GM06990 (cell line): ENCODE results near the gene LAMA2.

Source experiments
- DNase-seq: peaks from one replicate; pipeline ENCODE4 v3.0.0-alpha.2; 2011; ENCODE audit not compliant: insufficient read length; ENCODE audit errors: extremely low read depth
- H3K27me3 ChIP-seq: replicated peaks from 2 replicates; pipeline ENCODE4 v1.6.0; 2011; ENCODE audit warnings: low read length; ENCODE audit not compliant: control insufficient read depth, insufficient read depth
- H3K36me3 ChIP-seq: 2 replicates; pipeline ENCODE4 v1.5.1; 2011; ENCODE audit warnings: low read length; ENCODE audit not compliant: control insufficient read depth, insufficient read depth
- H3K4me3 ChIP-seq: replicated peaks from 2 replicates; pipeline ENCODE4 v1.5.1; 2011; ENCODE audit warnings: low read depth, mild to moderate bottlenecking, control low read depth, low read length
- CTCF ChIP-seq: IDR thresholded peaks from 2 replicates; pipeline ENCODE4 v1.5.1; 2011; ENCODE audit warnings: low read length, control low read depth, mild to moderate bottlenecking, inconsistent platforms; ENCODE audit not compliant: insufficient read depth, poor library complexity, severe bottlenecking

Gene LAMA2

GRCh38 chr6:129473546-129473945 is 590.6 kb downstream of the LAMA2 start:
- no peaks in the 10 kb centered on the region; the same call in none of the 2 replicates for H3K27me3 ChIP-seq
- no peak for DNase-seq
- no peaks in the 10 kb centered on the region for H3K36me3 ChIP-seq
- TF ChIP-seq CTCF = no peak
- no peak overlapping the region for H3K4me3 ChIP-seq

GRCh38 chr6:129475477-129476247 is 592.7 kb downstream of the LAMA2 start:
- Histone ChIP-seq H3K4me3 (no peak overlapping the region), H3K36me3 (no peaks in the 10 kb centered on the region), H3K27me3 (no peaks in the 10 kb centered on the region; the same call in 1 of the 2 replicates)
- no peak for DNase-seq
- TF ChIP-seq CTCF = no peak

GRCh38 chr6:129476248-129476564 is 593.3 kb downstream of the LAMA2 start:
- DNase-seq = no peak
- no peaks in the 10 kb centered on the region; the same call in 1 of the 2 replicates for H3K27me3 ChIP-seq
- no peaks in the 10 kb centered on the region for H3K36me3 ChIP-seq
- no peak for TF ChIP-seq CTCF
- no peak overlapping the region for H3K4me3 ChIP-seq

GRCh38 chr6:129476810-129477209 is 593.9 kb downstream of the LAMA2 start:
- Histone ChIP-seq H3K27me3 (no peaks in the 10 kb centered on the region; the same call in none of the 2 replicates), H3K36me3 (no peaks in the 10 kb centered on the region), H3K4me3 (no peak overlapping the region)
- no peak for DNase-seq
- TF ChIP-seq CTCF = no peak

GRCh38 chr6:129478379-129478778 is 595.4 kb downstream of the LAMA2 start:
- Histone ChIP-seq H3K4me3 (no peak overlapping the region), H3K27me3 (peaks cover 1% of the 10 kb centered on the region), H3K36me3 (no peaks in the 10 kb centered on the region)
- no peak for TF ChIP-seq CTCF
- no peak for DNase-seq
